Endothelial cell of umbilical vein (primary cell): ENCODE measurements around the gene DTX3. TPM values are rescaled to one million over a fixed set of nuclear protein-coding genes. Genes with fewer than 3 reads are reported as not detected.

ENCODE experiments used
- BruUV-seq: library from RNA; stranded (reverse); fragments of 400-500 nt; replicated peaks from 2 replicates; lab custom pipeline; 2021; lab: Mats Ljungman, UMichigan
- CTCF ChIA-PET: fragments of 300-600, 350-600 bp; sonication (Branson Sonifier 250); formaldehyde crosslinking; loops from one replicate; lab custom pipeline; 2021; ENCODE audit warnings: antibody characterized with exemption, inconsistent platforms; lab: Charles Lee
- POLR2A ChIA-PET: fragments of 300-600, 350-600 bp; sonication (Branson Sonifier 250); formaldehyde crosslinking; loops from one replicate; lab custom pipeline; 2021; ENCODE audit warnings: antibody characterized with exemption, inconsistent platforms; lab: Charles Lee
- DNase-seq: peaks from one replicate; pipeline ENCODE4 v3.0.0-alpha.2; 2011; ENCODE audit warnings: low read depth, low spot score
- FAIRE-seq: peaks from 2 replicates; lab custom pipeline; 2011; peaks lifted over from hg19 to GRCh38; lab: Jason Lieb, UNC
- H2AFZ ChIP-seq: 2 replicates; pipeline ENCODE4 v1.6.0; 2012; ENCODE audit warnings: low read depth, low read length, control low read depth, inconsistent platforms
- H3K27ac ChIP-seq: 2 replicates; pipeline ENCODE4 v1.5.1; 2011; ENCODE audit warnings: low read depth, mild to moderate bottlenecking, control low read depth, low read length, moderate library complexity; ENCODE audit not compliant: insufficient read depth
- H3K27me3 ChIP-seq, 2 experiments: 2 replicates each; pipeline versions ENCODE4 v1.6.0 to v1.6.1; 2011; ENCODE audit warnings: low read length in 2 of 2, mixed read lengths in 1 of 2; ENCODE audit not compliant: control insufficient read depth in 2 of 2, insufficient read depth in 2 of 2
- H3K36me3 ChIP-seq, 2 experiments: 2 replicates in 1 of 2; 3 replicates in 1 of 2; pipeline ENCODE4 v1.5.1; 2011; ENCODE audit warnings: low read length in 2 of 2, mild to moderate bottlenecking in 1 of 2, moderate library complexity in 1 of 2; ENCODE audit not compliant: control insufficient read depth in 2 of 2, insufficient read depth in 2 of 2; ENCODE audit errors: extremely low read depth in 1 of 2
- H3K4me1 ChIP-seq: 3 replicates; pipeline ENCODE4 v1.5.1; 2011; ENCODE audit warnings: mild to moderate bottlenecking, low read length; ENCODE audit not compliant: control insufficient read depth, insufficient read depth; ENCODE audit errors: extremely low read depth
- H3K4me2 ChIP-seq: 2 replicates; pipeline ENCODE4 v1.6.1; 2011; ENCODE audit warnings: low read length, control low read depth, mixed read lengths; ENCODE audit not compliant: insufficient read depth
- H3K4me3 ChIP-seq, 3 experiments: fragments of 200-600 bp in 1 of 3; sonication (generic), shearing (Covaris generic) in 1 of 3; replicated peaks in 1 of 3; 2 replicates each; pipeline ENCODE4 v1.5.1; 2011 to 2016; ENCODE audit warnings: control low read depth in 3 of 3, low read length in 3 of 3, mild to moderate bottlenecking in 2 of 3, inconsistent platforms in 1 of 3, low read depth in 1 of 3, moderate library complexity in 1 of 3; ENCODE audit not compliant: insufficient read depth in 1 of 3
- H3K79me2 ChIP-seq: 2 replicates; pipeline ENCODE4 v1.6.0; 2012; ENCODE audit warnings: low read length, inconsistent platforms; ENCODE audit not compliant: control insufficient read depth, insufficient read depth
- H3K9ac ChIP-seq: replicated peaks from 2 replicates; pipeline ENCODE3; 2011; ENCODE audit warnings: low read length, control low read depth; ENCODE audit not compliant: insufficient read depth; ENCODE audit errors: extremely low read depth
- H3K9me1 ChIP-seq: replicated peaks from 3 replicates; pipeline ENCODE4 v1.6.0; 2011; ENCODE audit warnings: mild to moderate bottlenecking, low read length; ENCODE audit not compliant: control insufficient read depth, insufficient read depth; ENCODE audit errors: extremely low read depth
- H3K9me3 ChIP-seq: replicated peaks from 2 replicates; pipeline ENCODE4 v1.5.1; 2012; ENCODE audit warnings: low read length, inconsistent platforms; ENCODE audit not compliant: control insufficient read depth, insufficient read depth
- H4K20me1 ChIP-seq: replicated peaks from 2 replicates; pipeline ENCODE3; 2011; ENCODE audit warnings: mild to moderate bottlenecking, low read length; ENCODE audit not compliant: control insufficient read depth, insufficient read depth; ENCODE audit errors: extremely low read depth
- EZH2 ChIP-seq: IDR thresholded peaks from 2 replicates; pipeline ENCODE4 v1.6.1; 2012; ENCODE audit warnings: borderline replicate concordance, low read depth, mild to moderate bottlenecking, moderate library complexity, low read length, inconsistent platforms; ENCODE audit not compliant: severe bottlenecking
- FOS ChIP-seq: IDR thresholded peaks from 2 replicates; pipeline ENCODE4 v1.6.1; 2011; ENCODE audit warnings: mild to moderate bottlenecking, low read length, moderate library complexity, borderline replicate concordance; ENCODE audit not compliant: insufficient read depth
- GATA2 ChIP-seq: IDR thresholded peaks from 2 replicates; pipeline ENCODE4 v1.7.0; 2011; ENCODE audit warnings: low read depth, mild to moderate bottlenecking, moderate library complexity, mixed read lengths, low read length; ENCODE audit not compliant: insufficient read length, insufficient read depth
- JUN ChIP-seq: IDR thresholded peaks from 2 replicates; pipeline ENCODE4 v1.6.1; 2011; ENCODE audit warnings: borderline replicate concordance, low read depth; ENCODE audit not compliant: insufficient read length, insufficient read depth
- MAX ChIP-seq: IDR thresholded peaks from 2 replicates; pipeline ENCODE4 v1.6.1; 2011; ENCODE audit not compliant: insufficient read depth, insufficient read length
- POLR2A ChIP-seq: IDR thresholded peaks from 2 replicates; pipeline ENCODE4 v1.6.1; 2012; ENCODE audit warnings: low read depth, mild to moderate bottlenecking, control low read depth, low read length
- POLR2AphosphoS5 ChIP-seq: IDR thresholded peaks from 2 replicates; pipeline ENCODE4 v1.6.1; 2012; ENCODE audit warnings: low read depth, mild to moderate bottlenecking, control low read depth, low read length, moderate library complexity; ENCODE audit not compliant: insufficient read depth
- dilution Hi-C: fragments of 300-500 bp; cut with MboI; formaldehyde crosslinking; loops from one replicate; pipeline ENCODE4 v1.15.0; 2019; ENCODE audit warnings: low sequenced_read_pairs; ENCODE audit not compliant: extremely low pct_ligation_motif_present
- intact Hi-C: fragments of 100-400 bp; cut with micrococcal nuclease; formaldehyde crosslinking; loops from one replicate; pipeline ENCODE4 v1.10.0; 2022
- polyA plus RNA-seq, 4 experiments: library from polyadenylated mRNA; depleted of rRNA in 3 of 4; stranded (reverse) in 3 of 4; unstranded in 1 of 4; fragments of >200 nt; gene quantifications; 2 replicates each; pipeline versions ENCODE4 v1.2.1 to v1.2.3, GENCODE V29; 2011 to 2012; ENCODE audit warnings: missing spikeins in 1 of 4
- total RNA-seq: library from RNA; stranded (reverse); gene quantifications from 2 replicates; pipeline ENCODE4 v1.2.3, GENCODE V29; 2021
- TF ChIP-seq, protein P1 (sequence below), 2 donors: IDR thresholded peaks; 1 replicate in 1 of 2; 2 replicates in 1 of 2; pipeline ENCODE4 v1.5.1; 2011; ENCODE audit warnings: low read length in 2 of 2, mild to moderate bottlenecking in 2 of 2, moderate library complexity in 2 of 2, control low read depth in 1 of 2, inconsistent platforms in 1 of 2, low read depth in 1 of 2; ENCODE audit not compliant: insufficient read depth in 1 of 2; ENCODE audit errors: extremely low read depth in 1 of 2

The DTX3 gene
- total and polyA plus RNA-seq, 2 donors (not counting 3 experiments of a cell fraction or from before 2014, with no cell fraction given): 34.5 to 51.4 TPM

DNA sequence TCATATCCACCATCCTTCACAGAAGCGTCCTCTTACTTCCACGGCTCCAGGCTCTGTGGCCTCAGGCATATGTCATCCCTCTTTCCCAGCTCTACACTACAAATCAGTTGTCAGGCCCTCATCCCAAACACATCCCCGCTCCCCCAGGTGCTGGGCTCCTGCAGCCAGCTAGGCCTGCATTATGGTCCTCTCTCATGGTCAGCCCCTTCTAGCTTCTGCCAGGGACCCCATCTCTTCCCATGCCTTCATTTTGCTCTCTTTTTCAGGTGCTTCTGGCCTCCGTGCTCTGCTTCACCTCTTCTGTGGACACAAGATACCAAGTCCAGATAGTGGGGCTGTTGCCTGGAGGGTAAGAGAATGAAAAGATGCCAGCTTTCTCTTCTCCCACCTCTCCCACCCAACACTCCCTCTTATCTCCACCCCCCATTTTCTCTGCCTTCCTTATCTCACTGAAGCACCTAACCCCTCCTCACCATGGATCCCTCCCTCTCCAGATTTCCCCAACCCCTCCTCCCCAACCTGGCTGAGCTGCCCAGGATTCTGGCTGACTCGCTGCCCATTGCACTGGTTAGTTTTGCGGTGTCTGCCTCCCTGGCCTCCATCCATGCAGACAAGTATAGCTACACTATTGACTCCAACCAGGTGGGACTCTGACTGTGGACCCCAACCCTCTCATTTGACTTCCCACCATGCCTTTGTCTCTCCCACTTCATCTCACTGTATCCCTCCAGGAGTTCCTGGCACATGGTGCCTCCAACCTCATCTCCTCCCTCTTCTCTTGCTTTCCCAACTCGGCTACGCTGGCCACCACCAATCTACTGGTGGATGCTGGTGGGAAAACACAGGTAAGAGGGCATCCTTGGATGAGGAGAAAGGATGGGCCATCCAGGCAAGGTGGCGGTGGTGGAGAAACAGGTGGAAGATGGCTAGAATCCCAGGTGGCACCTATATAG is 17.9 kb downstream of the DTX3 start:
- Histone ChIP-seq H3K36me3 (no peaks in the 10 kb centered on the region), H3K4me1 (peaks cover 5% of the 10 kb centered on the region), H3K79me2 (no peaks in the 10 kb centered on the region), H3K9ac (no peak overlapping the region), H3K4me3 (no peak overlapping the region), H4K20me1 (no peaks in the 10 kb centered on the region), H3K27ac (no peak overlapping the region), H3K9me3 (no peaks in the 10 kb centered on the region), H3K27me3 (peaks cover 63 to 69% of the 10 kb centered on the region in 2 experiments), H3K9me1 (no peaks in the 10 kb centered on the region), H3K4me2 (no peak overlapping the region), H2AFZ (no peak overlapping the region)
- ChIA-PET CTCF (interaction anchor here (0.6 to 7.2 kb wide), 9 partner anchors 11 to 164 kb away, joined by 3 to 109 read pairs (median 5); partner anchors contain the start of genes ARHGEF25, B4GALNT1 and GLI1), POLR2A (no interaction called here)
- intact Hi-C loops: no loop called here
- DNase-seq (no peak), FAIRE-seq (no peak)
- dilution Hi-C loops: no loop called here
- BruUV-seq: no TSS peak
- no peak for TF ChIP-seq FOS
- TF ChIP-seq, protein P1, sequence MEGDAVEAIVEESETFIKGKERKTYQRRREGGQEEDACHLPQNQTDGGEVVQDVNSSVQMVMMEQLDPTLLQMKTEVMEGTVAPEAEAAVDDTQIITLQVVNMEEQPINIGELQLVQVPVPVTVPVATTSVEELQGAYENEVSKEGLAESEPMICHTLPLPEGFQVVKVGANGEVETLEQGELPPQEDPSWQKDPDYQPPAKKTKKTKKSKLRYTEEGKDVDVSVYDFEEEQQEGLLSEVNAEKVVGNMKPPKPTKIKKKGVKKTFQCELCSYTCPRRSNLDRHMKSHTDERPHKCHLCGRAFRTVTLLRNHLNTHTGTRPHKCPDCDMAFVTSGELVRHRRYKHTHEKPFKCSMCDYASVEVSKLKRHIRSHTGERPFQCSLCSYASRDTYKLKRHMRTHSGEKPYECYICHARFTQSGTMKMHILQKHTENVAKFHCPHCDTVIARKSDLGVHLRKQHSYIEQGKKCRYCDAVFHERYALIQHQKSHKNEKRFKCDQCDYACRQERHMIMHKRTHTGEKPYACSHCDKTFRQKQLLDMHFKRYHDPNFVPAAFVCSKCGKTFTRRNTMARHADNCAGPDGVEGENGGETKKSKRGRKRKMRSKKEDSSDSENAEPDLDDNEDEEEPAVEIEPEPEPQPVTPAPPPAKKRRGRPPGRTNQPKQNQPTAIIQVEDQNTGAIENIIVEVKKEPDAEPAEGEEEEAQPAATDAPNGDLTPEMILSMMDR (IDR thresholded peaks at IDR 0.05; ENCODE audit: extremely low read depth in 1 of 2, insufficient read depth in 1 of 2, low read depth in 1 of 2, low read length in 2 of 2): no peak
- no peak for TF ChIP-seq GATA2
- TF ChIP-seq POLR2AphosphoS5: no peak
- TF ChIP-seq POLR2A: no peak
- TF ChIP-seq JUN: no peak
- TF ChIP-seq MAX: no peak
- TF ChIP-seq EZH2: no peak
